GM23248 (cell line): ENCODE data around the gene IFT20. TPM values are rescaled to one million over a fixed set of nuclear protein-coding genes. Genes with fewer than 3 reads are reported as not detected.

Experiments
- DNase-seq: peaks from one replicate; pipeline ENCODE4 v3.0.0-alpha.2; 2015
- H2AFZ ChIP-seq: fragments of 200-600 bp; sonication (generic); 2 replicates; pipeline ENCODE4 v1.6.1; 2016; ENCODE audit warnings: antibody characterized with exemption
- H3F3A ChIP-seq: fragments of 200-600 bp; sonication (generic); 2 replicates; pipeline ENCODE4 v1.6.1; 2016; ENCODE audit warnings: mild to moderate bottlenecking, antibody characterized with exemption, mixed run types; ENCODE audit not compliant: insufficient read depth
- H3K27ac ChIP-seq: fragments of 200-600 bp; sonication (generic); 2 replicates; pipeline ENCODE4 v1.5.1; 2016; ENCODE audit warnings: mild to moderate bottlenecking
- H3K27me3 ChIP-seq: fragments of 200-600 bp; sonication (generic); replicated peaks from 2 replicates; pipeline ENCODE4 v1.6.1; 2016; ENCODE audit warnings: mild to moderate bottlenecking; ENCODE audit not compliant: insufficient read depth
- H3K36me3 ChIP-seq: fragments of 200-600 bp; sonication (generic); 2 replicates; pipeline ENCODE4 v1.6.1; 2016; ENCODE audit warnings: low read depth, mild to moderate bottlenecking
- H3K4me1 ChIP-seq: fragments of 200-600 bp; sonication (generic); 2 replicates; pipeline ENCODE4 v1.6.1; 2016; ENCODE audit warnings: mild to moderate bottlenecking; ENCODE audit not compliant: insufficient read depth
- H3K4me2 ChIP-seq: fragments of 200-600 bp; sonication (generic); one replicate; pipeline ENCODE4 v1.6.1; 2016; ENCODE audit warnings: mild to moderate bottlenecking; ENCODE audit not compliant: unreplicated experiment
- H3K4me3 ChIP-seq: fragments of 200-600 bp; sonication (generic); 2 replicates; pipeline ENCODE4 v1.5.1; 2016; ENCODE audit warnings: mild to moderate bottlenecking
- H3K79me2 ChIP-seq: fragments of 200-600 bp; sonication (generic); 2 replicates; pipeline ENCODE4 v1.6.1; 2016; ENCODE audit warnings: mild to moderate bottlenecking; ENCODE audit not compliant: insufficient read depth
- H3K9ac ChIP-seq: fragments of 200-600 bp; sonication (generic); 2 replicates; pipeline ENCODE4 v1.6.1; 2016; ENCODE audit warnings: mild to moderate bottlenecking
- H3K9me2 ChIP-seq: fragments of 200-600 bp; sonication (generic); 2 replicates; pipeline ENCODE4 v1.6.1; 2016; ENCODE audit warnings: mixed run types, mild to moderate bottlenecking, moderate library complexity; ENCODE audit not compliant: insufficient read depth
- H3K9me3 ChIP-seq: fragments of 200-600 bp; sonication (generic); one replicate; pipeline ENCODE4 v1.6.1; 2017; ENCODE audit warnings: low read depth
- H4K20me1 ChIP-seq: fragments of 200-600 bp; sonication (generic); 2 replicates; pipeline ENCODE4 v1.6.0; 2016; ENCODE audit not compliant: insufficient read depth
- EZH2 ChIP-seq: fragments of 200-600 bp; sonication (generic); IDR thresholded peaks from 2 replicates; pipeline ENCODE4 v1.6.1; 2018; ENCODE audit warnings: antibody characterized with exemption, mild to moderate bottlenecking; ENCODE audit not compliant: insufficient read depth, poor library complexity, severe bottlenecking
- EZH2phosphoT487 ChIP-seq: fragments of 200-600 bp; sonication (generic); IDR thresholded peaks from 2 replicates; pipeline ENCODE4 v1.6.1; 2018; ENCODE audit warnings: antibody characterized with exemption, moderate library complexity, mild to moderate bottlenecking, low read depth; ENCODE audit not compliant: insufficient read depth
- WGBS, 2 experiments: methylation state at CpG; one replicate each; pipeline ENCODE4 v1.1.6; 2015 to 2017; ENCODE audit warnings: low lambda C conversion rate in 2 of 2, low coverage in 1 of 2; ENCODE audit errors: missing lambda C conversion rate in 2 of 2; 5-methylcytosine and 5-hydroxymethylcytosine counted together
- in situ Hi-C: fragments of 300-500 bp; cut with MboI; formaldehyde crosslinking; loops from 2 replicates; pipeline ENCODE4 v1.15.0; 2020
- polyA plus RNA-seq: library from polyadenylated mRNA; unstranded; fragments of >200 nt; fragmentation: Nextera tagmentation; extraction: Ambion mirVana; gene quantifications from 2 replicates; pipeline ENCODE4 v1.2.1, GENCODE V29; 2016
- total RNA-seq: library from RNA; depleted of rRNA; stranded (reverse); fragments of >200 nt; shearing (Covaris generic); gene quantifications from 2 replicates; pipeline ENCODE4 v1.2.3, GENCODE V29; 2014

IFT20 gene
- total and polyA plus RNA-seq, 2 experiments from 2014 or later = 80.5 to 111 TPM

- H3F3A ChIP-seq = peaks cover 60% of the 10 kb centered on the region
- TF ChIP-seq EZH2 (no peak), EZH2phosphoT487 (no peak)
- H3K27me3 ChIP-seq = no peaks in the 10 kb centered on the region
- peak overlapping the region; percentile 19 for H3K4me2 ChIP-seq
- H4K20me1 ChIP-seq = no peaks in the 10 kb centered on the region
- 60 to 61% methylated on average over 8 of the region's 8 CpGs for WGBS, 2 experiments
- no peaks in the 10 kb centered on the region for H3K9me3 ChIP-seq
- H3K4me1 ChIP-seq = peaks cover 24% of the 10 kb centered on the region
- in situ Hi-C loops = no loop called here
- peak; percentile 95 for DNase-seq
- H3K36me3 ChIP-seq = peaks cover 47% of the 10 kb centered on the region
- no peak overlapping the region for H3K4me3 ChIP-seq
- H3K79me2 ChIP-seq = peaks cover 4% of the 10 kb centered on the region
- H3K27ac ChIP-seq = peak overlapping the region; percentile 73
- H3K9me2 ChIP-seq = no peaks in the 10 kb centered on the region
- H3K9ac ChIP-seq = peak overlapping the region; percentile 43; the same call in 1 of the 2 replicates
- no peak overlapping the region for H2AFZ ChIP-seq
Observed at GRCh38 chr17:28347261-28347891, 12.1 kb upstream of the IFT20 start.

- no peak overlapping the region for H2AFZ ChIP-seq
- peak overlapping the region; percentile 11; the same call in 1 of the 2 replicates for H3K9ac ChIP-seq
- H3K36me3 ChIP-seq = peaks cover 50% of the 10 kb centered on the region
- no peaks in the 10 kb centered on the region for H4K20me1 ChIP-seq
- in situ Hi-C loops = no loop called here
- H3K4me2 ChIP-seq = peak overlapping the region; percentile 19
- DNase-seq = no peak
- H3K4me3 ChIP-seq = no peak overlapping the region
- no peaks in the 10 kb centered on the region for H3K27me3 ChIP-seq
- no peaks in the 10 kb centered on the region for H3K9me3 ChIP-seq
- peaks cover 60% of the 10 kb centered on the region for H3F3A ChIP-seq
- TF ChIP-seq EZH2phosphoT487 (no peak), EZH2 (no peak)
- WGBS, 2 experiments = 71 to 81% methylated on average over 7 of the region's 7 CpGs
- H3K9me2 ChIP-seq = no peaks in the 10 kb centered on the region
- peaks cover 4% of the 10 kb centered on the region for H3K79me2 ChIP-seq
- H3K4me1 ChIP-seq = peaks cover 24% of the 10 kb centered on the region
- H3K27ac ChIP-seq = peak overlapping the region; percentile 73
Observed at GRCh38 chr17:28346746-28347246, 11.5 kb upstream of the IFT20 start.

GRCh38 chr17:28346199-28346580 lies 10.9 kb upstream of the IFT20 start:
- H3K4me3 ChIP-seq = no peak overlapping the region
- in situ Hi-C loops = no loop called here
- peaks cover 60% of the 10 kb centered on the region for H3F3A ChIP-seq
- no peaks in the 10 kb centered on the region for H3K9me3 ChIP-seq
- DNase-seq = no peak
- peaks cover 7% of the 10 kb centered on the region for H3K79me2 ChIP-seq
- no peaks in the 10 kb centered on the region for H4K20me1 ChIP-seq
- H3K27me3 ChIP-seq = no peaks in the 10 kb centered on the region
- peak overlapping the region; percentile 73 for H3K27ac ChIP-seq
- no peak overlapping the region for H2AFZ ChIP-seq
- WGBS, 2 experiments = 94 to 98% methylated on average over 2 of the region's 2 CpGs
- no peaks in the 10 kb centered on the region for H3K9me2 ChIP-seq
- no peak for TF ChIP-seq EZH2phosphoT487
- TF ChIP-seq EZH2 = no peak
- peak overlapping the region; percentile 19 for H3K4me2 ChIP-seq
- H3K9ac ChIP-seq = peak overlapping the region; percentile 11; the same call in 1 of the 2 replicates
- peaks cover 50% of the 10 kb centered on the region for H3K36me3 ChIP-seq
- peaks cover 24% of the 10 kb centered on the region for H3K4me1 ChIP-seq

GRCh38 chr17:28345419-28346198 lies 10.3 kb upstream of the IFT20 start:
- Histone ChIP-seq H3K79me2 (peaks cover 9% of the 10 kb centered on the region), H3K27ac (peak overlapping the region; percentile 73), H4K20me1 (no peaks in the 10 kb centered on the region), H3K36me3 (peaks cover 51% of the 10 kb centered on the region), H3F3A (peaks cover 60% of the 10 kb centered on the region), H3K9me3 (no peaks in the 10 kb centered on the region), H3K4me1 (peaks cover 24% of the 10 kb centered on the region), H3K4me3 (no peak overlapping the region), H2AFZ (no peak overlapping the region), H3K4me2 (no peak overlapping the region), H3K9me2 (no peaks in the 10 kb centered on the region), H3K27me3 (no peaks in the 10 kb centered on the region), H3K9ac (peak overlapping the region; percentile 11; the same call in 1 of the 2 replicates)
- no peak for DNase-seq
- WGBS, 2 experiments = 82 to 87% methylated on average over 12 to 13 of the region's 13 CpGs
- TF ChIP-seq EZH2 (no peak), EZH2phosphoT487 (no peak)
- in situ Hi-C loops = no loop called here
